Neural crest cell (in vitro differentiated cells): ENCODE results near the gene ZMYND10. TPM values are rescaled to one million over a fixed set of nuclear protein-coding genes. Genes with fewer than 3 reads are reported as not detected.

Source experiments
- DNase-seq: peaks from one replicate; pipeline ENCODE4 v3.0.0; 2021; ENCODE audit warnings: low read depth, mixed read lengths, low spot score
- H3K27ac Mint-ChIP-seq: one replicate; pipeline ENCODE4 v1.8.0; 2021; ENCODE audit warnings: mild to moderate bottlenecking, mixed read lengths; ENCODE audit not compliant: unreplicated experiment
- H3K27me3 Mint-ChIP-seq: 2 replicates; pipeline ENCODE4 v1.8.0; 2021; ENCODE audit warnings: low read depth, mild to moderate bottlenecking, mixed read lengths
- H3K36me3 Mint-ChIP-seq: 2 replicates; pipeline ENCODE4 v1.8.0; 2021; ENCODE audit warnings: low read depth, mild to moderate bottlenecking, mixed read lengths
- H3K4me1 Mint-ChIP-seq: 2 replicates; pipeline ENCODE4 v1.8.0; 2021; ENCODE audit warnings: mixed read lengths
- H3K4me3 Mint-ChIP-seq: one replicate; pipeline ENCODE4 v1.8.0; 2021; ENCODE audit warnings: mild to moderate bottlenecking, mixed read lengths
- H3K9me3 Mint-ChIP-seq: 2 replicates; pipeline ENCODE4 v1.8.0; 2021; ENCODE audit warnings: mixed read lengths
- total RNA-seq: library from RNA; stranded (reverse); gene quantifications from 2 replicates; pipeline ENCODE4 v1.2.1, GENCODE V29; 2021
- TF ChIP-seq, protein P1 (sequence below): fragments of 200-600 bp; sonication (generic); conservative IDR thresholded peaks from 2 replicates; pipeline ENCODE4 v1.5.0; 2021; ENCODE audit warnings: antibody characterized with exemption, mild to moderate bottlenecking

ZMYND10 gene
- total RNA-seq, 1 donor from 2014 or later, result 2.3 TPM

DNA sequence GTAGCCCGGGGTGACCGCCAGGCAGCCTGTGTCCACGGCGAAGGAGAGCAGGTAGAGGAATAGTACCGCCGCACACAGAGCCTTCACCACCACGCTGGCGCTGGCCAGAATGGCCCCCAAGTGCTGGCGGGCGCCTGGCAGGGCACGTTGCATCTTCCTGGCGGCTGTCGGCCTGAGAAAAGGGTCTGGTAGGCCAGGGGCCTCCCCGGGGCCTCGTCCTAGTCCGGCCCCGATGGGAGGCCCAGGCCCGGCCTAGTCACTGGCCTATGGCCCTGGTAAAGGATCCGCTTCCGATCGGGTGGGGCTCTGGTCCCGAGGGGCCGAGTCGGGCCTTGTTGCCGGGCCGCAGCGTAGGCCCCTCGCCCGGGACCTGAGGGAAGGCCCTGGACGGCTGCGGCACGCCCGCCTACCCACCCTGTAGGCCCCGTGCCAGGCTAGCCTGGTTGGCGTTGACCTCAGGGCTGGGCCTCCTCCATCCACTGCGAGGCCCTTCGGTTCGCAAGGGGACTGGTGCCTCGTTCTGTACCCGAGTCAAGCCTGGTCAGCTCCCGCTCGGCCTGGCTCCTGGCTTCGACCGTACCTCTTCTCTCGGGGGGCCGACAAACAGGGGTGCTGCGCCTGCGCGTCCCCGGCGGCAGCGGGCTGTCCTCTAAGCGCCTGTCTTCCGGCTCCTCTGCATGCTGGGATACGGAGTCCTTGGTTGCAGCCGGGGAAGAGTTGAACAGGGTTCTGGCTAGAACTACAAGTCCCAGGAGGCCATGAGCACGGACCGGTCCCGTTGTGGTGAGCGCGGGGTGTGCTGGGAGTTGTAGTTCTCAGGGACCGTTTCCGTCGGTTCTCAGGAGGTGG is 13.6 kb upstream of the ZMYND10 start, which contains the start of gene TMEM115:
TMEM115 (minus strand) TSS at position 611 of the 849 bp plus-strand sequence; CDS start at position 153, 458 bp downstream.
- H3K9me3 Mint-ChIP-seq, result no peaks in the 10 kb centered on the region
- H3K36me3 Mint-ChIP-seq, result no peaks in the 10 kb centered on the region
- TF ChIP-seq, protein P1, sequence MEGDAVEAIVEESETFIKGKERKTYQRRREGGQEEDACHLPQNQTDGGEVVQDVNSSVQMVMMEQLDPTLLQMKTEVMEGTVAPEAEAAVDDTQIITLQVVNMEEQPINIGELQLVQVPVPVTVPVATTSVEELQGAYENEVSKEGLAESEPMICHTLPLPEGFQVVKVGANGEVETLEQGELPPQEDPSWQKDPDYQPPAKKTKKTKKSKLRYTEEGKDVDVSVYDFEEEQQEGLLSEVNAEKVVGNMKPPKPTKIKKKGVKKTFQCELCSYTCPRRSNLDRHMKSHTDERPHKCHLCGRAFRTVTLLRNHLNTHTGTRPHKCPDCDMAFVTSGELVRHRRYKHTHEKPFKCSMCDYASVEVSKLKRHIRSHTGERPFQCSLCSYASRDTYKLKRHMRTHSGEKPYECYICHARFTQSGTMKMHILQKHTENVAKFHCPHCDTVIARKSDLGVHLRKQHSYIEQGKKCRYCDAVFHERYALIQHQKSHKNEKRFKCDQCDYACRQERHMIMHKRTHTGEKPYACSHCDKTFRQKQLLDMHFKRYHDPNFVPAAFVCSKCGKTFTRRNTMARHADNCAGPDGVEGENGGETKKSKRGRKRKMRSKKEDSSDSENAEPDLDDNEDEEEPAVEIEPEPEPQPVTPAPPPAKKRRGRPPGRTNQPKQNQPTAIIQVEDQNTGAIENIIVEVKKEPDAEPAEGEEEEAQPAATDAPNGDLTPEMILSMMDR, result no peak
- peak; percentile 88 for DNase-seq
- H3K4me1 Mint-ChIP-seq, result peaks cover 42% of the 10 kb centered on the region
- H3K27me3 Mint-ChIP-seq, result no peaks in the 10 kb centered on the region
- H3K27ac Mint-ChIP-seq, result peak within 1 kb of the TSS; percentile 95
- H3K4me3 Mint-ChIP-seq, result peak within 1 kb of the TSS; percentile 97

DNA sequence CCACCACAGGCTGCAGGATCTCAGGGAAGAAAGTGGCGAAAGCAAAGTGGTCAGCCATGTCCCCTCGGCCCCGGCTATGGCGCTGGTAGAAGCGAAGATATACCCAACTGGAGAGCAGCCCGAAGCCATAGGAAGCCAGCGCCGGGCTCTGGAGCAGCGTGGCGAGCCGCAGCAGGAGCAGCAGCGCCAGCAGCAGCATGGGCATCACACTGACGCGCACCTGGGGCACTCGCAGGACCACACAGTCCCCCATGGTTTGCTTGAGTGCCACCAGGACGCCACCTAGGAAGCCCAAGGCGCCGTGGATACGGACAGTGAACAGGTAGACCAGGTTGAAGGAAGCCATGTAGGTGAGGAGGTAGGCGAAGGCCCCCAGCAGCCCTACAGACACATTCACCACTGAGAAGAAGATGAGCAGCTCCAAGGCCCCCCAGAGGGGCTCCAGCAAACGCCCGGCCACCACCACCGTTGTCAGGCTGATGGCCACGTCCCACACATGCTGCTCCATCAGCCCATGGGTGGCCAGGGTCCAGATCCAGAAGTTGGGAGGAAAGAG is 12.9 kb upstream of the ZMYND10 start:
- Mint-ChIP-seq H3K9me3 (no peaks in the 10 kb centered on the region), H3K36me3 (no peaks in the 10 kb centered on the region), H3K27ac (peak overlapping the region; percentile 95), H3K27me3 (no peaks in the 10 kb centered on the region), H3K4me1 (peaks cover 39% of the 10 kb centered on the region), H3K4me3 (peak overlapping the region; percentile 93)
- DNase-seq, result no peak
- TF ChIP-seq, protein P1, result no peak

DNA sequence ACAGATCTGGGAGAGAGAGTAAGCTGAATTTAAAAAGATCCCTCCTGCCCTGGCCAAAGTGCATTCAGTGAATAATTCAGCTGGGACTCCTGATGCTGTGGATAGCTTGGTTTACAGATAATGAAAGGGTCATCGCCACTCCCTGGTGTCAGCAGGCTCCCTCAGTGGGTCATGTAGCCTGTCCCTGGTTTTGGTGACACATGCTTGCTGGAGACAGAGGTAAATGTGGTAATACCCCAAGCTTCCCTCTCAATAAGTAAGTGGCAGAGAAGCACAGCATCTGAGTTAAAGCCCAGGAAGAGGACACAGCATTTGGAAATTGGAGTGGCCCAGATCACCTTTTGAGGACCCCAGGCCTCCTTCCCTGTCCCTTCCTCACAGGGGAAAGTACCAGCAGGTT is 11.9 kb upstream of the ZMYND10 start:
- DNase-seq, result no peak
- H3K27me3 Mint-ChIP-seq, result no peaks in the 10 kb centered on the region
- peak overlapping the region; percentile 50 for H3K27ac Mint-ChIP-seq
- H3K36me3 Mint-ChIP-seq, result no peaks in the 10 kb centered on the region
- H3K4me1 Mint-ChIP-seq, result peaks cover 39% of the 10 kb centered on the region
- TF ChIP-seq, protein P1, result no peak
- no peaks in the 10 kb centered on the region for H3K9me3 Mint-ChIP-seq
- H3K4me3 Mint-ChIP-seq, result peak overlapping the region; percentile 93

DNA sequence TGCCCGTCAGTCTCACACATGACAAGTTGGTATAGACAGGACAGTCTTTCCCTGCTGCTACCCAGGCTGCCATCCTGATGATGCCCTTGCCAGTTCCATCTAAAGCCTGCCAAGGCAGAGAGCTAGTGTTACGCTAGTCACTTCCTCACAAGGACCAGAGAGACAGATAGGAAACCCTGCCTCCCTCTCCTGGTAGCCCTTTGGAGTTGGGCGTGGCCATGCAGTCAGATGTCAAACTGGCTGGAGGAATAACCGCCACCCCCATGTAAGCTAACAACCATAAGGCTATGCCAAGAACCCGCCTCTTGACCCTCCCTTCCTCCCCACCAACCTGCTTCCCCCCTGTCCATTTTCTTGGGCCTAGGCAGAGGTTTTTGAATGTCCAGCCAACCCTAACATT is 11.0 kb upstream of the ZMYND10 start:
- H3K4me3 Mint-ChIP-seq, result peak overlapping the region; percentile 93
- H3K9me3 Mint-ChIP-seq, result no peaks in the 10 kb centered on the region
- H3K36me3 Mint-ChIP-seq, result no peaks in the 10 kb centered on the region
- no peaks in the 10 kb centered on the region for H3K27me3 Mint-ChIP-seq
- H3K27ac Mint-ChIP-seq, result no peak overlapping the region
- DNase-seq, result no peak
- TF ChIP-seq, protein P1, result no peak
- H3K4me1 Mint-ChIP-seq, result peaks cover 41% of the 10 kb centered on the region

DNA sequence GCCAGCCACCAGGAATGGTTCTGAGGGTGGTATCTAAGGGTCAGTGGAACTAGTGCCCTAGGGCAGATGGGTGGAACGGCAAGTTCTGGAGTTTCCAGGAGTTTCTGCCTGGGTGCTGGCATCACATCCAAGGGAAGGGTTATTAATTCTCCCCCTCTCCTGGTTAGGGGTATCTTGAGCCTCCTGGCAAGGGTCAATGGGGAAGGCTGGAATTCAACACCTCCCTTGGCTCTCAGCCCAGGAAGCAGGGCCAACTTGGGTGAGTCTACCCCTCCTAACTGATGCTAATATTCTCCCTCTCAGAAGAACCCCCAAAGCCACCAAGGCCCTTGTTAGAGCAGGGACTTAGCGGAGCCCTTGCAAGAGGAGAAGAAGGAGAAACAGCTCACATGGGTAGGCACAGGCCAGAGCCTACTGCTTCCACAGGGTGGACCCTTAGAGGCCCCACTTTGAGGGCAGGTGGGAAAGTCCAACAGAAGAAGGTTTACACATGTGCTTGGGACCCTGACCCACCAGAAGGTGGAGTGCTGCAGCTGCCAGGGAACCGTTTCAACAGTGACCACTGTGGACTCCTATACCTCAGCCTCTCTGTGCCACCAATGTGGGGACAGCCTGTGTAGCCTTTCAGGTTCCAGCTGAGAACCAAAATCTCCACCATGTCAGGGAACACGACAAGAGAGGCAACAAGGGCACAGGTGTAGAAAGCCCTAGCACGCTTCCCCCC is 10.5 kb upstream of the ZMYND10 start:
- H3K9me3 Mint-ChIP-seq, result no peaks in the 10 kb centered on the region
- H3K27ac Mint-ChIP-seq, result no peak overlapping the region
- TF ChIP-seq, protein P1, result no peak
- no peaks in the 10 kb centered on the region for H3K27me3 Mint-ChIP-seq
- H3K4me1 Mint-ChIP-seq, result peaks cover 46% of the 10 kb centered on the region
- no peaks in the 10 kb centered on the region for H3K36me3 Mint-ChIP-seq
- no peak for DNase-seq
- H3K4me3 Mint-ChIP-seq, result peak overlapping the region; percentile 93
